GM18873 (cell line): ENCODE measurements around the gene DBN1.

Experiments
- ATAC-seq: cut with Tn5 transposase; IDR thresholded peaks from one replicate; pipeline ENCODE4 v1.9.1; 2021; ENCODE audit warnings: mild to moderate bottlenecking, moderate library complexity, moderate number of reproducible peaks; ENCODE audit not compliant: unreplicated experiment, low FRiP score

DBN1 gene

GRCh38 chr5:177475563-177476427 lies 2.4 kb upstream of the DBN1 start:
- ATAC-seq: no peak

GRCh38 chr5:177474846-177475562 lies 1.6 kb upstream of the DBN1 start:
- no peak for ATAC-seq

- no peak for ATAC-seq
Observed at GRCh38 chr5:177474002-177474476, 605 bp upstream of the DBN1 start.

DNA sequence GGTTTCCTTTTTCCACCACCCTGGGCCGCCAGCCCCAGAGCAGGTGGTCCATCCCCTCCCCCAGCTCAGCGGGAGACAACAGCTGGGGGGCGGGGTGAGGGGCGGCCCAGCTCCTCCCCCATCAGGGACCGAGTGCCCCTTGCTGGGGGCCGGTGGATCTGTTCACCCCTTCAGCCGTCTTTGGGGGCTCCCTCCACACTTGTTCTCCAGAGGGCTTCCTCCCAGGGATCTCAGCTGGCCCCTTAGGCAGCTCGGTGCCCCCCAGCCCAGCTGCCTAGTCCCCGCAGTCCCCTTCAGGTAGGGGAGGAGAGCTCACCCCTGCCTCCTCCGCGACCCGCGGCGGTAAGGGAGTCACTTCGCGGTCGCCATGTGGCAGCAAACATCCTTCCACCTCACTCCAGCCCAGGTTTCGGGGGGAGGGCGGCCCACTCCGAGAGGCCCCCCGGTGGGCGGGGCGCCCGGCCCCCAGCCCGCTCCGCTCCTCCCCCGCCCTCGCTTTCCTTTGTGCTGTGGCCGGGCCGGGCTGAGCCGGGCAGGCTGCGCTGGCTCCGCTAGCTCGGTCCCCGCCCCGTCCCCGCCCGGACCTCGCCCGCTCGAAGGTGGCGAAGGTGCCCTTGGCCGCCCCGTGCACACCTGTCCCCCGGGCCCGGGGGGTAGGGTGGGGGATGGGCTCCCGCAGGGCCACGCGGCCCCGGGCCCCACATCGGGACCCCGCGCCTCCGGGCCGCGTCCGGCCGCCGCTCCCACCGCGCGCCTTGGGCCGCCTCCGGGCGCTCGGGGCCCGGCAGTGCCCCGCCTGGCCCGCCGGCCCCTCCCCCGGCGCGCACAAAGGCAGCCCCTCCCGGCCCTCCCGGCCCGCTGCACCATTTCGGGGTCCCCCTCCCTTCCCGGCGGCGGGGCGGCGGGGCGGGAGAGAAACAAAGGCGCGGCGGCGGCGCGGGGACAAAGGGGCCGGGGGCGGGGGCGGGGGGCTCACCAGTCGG lies 683 bp downstream of the DBN1 start:
- ATAC-seq: no peak

DNA sequence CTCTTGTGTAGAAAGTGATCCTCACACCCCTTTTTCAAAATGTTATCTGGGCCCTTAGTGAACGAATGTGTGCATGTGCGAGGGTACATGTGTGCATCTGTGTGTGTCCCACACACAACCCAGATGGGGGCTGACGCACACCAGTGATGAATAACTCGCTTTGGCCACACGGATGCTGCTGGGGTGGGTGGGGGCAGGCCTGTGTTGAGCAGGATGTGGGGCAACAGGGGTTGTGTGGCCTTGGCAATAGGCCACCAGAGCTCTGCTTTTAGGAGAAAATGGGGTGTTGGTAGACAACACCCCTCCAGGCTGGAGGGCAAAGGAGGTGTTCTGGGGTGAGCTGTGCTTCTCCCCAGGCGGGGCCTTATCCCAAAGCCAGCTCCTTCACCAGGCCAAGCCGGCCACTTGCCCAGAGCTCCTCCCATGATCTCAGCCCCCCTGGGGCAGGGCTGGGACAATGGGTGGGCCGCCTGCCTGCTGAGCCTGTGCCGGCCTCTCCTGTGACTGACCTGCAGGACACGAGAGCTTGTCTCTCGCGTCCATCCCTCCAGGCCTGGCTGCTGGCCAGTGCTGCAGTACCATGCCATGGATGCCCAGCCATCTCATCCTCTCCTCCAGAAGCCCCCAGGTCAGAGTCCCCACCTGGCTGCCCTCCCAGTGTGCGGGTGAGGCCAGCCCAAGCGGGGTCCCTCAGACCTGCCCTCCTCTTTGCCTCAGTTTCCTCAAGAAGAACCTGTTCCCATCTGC lies 1.7 kb downstream of the DBN1 start:
- no peak for ATAC-seq

- no peak for ATAC-seq
Observed at GRCh38 chr5:177470759-177471536, 2.5 kb downstream of the DBN1 start.

DNA sequence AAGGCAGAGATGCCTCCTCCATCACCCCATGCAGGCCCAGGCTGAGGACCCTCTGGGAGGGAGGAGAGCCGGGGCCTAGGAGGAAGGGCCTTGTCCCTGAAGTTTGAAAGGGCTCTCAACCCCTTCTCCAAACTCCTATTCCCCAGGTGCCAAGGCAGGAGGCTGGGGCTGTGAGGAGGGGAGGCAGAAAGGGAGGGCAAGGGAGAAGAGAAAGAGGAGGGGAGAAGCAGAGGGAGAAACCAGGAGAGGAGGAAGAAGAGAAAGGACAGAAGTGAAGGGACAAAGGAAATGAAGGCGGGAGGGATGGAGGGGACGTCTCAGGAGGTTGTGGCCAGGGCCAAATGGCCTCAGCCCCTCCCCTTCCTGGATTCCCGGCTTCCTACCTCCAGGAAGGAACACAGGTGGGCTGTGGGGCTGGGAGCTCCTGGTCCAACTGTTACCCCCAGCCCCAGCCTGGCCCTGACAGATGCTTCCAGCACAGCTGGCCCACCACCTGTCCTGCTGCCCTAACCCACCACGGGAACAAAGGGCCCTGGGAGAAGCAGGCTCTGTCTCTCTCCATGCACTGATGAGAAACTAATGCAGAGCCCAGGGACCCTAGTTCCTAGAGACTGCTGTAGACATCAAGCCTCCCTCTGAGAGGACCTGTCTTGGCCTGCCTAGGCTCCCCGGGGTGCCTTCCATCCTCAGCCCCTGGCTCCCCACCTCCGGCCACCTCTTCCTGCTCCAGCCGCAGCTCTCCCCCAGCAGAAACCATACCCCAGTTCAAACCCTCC lies 3.5 kb downstream of the DBN1 start:
- ATAC-seq: no peak

DNA sequence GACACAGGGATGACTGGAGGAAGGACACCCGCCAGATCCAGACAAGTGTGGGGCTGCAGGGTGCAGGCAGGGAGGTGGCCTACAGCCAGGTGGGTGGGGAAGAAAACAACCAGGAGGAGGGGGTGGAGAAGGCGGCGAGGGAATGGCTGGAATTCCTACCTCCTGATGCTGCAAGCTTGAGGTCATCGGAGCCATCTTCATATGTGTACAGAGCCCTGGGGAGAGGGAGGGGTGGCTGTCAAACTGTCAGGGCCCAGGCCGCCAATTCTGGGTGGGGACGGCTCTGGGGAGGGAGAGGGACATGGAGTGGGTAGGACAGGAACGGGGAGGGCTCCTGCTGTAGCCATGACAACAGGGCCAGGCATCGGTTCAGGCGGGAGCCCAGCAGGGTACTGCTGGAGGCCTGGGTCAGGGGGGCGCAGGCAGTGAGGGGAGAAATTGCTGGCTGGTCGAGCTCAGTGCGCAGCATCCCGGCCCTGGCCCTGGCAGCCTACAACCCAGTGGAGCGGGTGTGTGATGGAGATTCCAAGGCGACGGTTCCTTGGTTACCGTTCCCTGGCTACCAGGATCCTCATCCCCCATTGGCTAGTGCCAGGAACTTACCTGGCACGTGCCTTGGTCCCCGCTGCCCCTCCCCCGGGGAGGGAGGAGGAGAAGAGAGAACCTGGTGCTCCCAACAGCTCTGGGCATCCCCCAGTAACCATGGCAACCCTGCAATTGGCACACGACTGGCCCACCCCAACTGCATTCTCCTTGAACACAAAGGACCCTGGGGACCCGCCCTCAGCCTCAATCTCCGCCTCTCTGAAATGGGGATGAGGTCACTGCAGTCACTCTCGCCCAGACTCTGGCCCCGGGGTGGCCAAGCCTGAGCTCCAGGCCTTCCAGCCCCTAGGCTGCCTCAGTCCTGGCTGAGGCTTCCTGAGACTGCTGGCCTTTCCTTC lies 4.5 kb downstream of the DBN1 start:
- no peak for ATAC-seq

DNA sequence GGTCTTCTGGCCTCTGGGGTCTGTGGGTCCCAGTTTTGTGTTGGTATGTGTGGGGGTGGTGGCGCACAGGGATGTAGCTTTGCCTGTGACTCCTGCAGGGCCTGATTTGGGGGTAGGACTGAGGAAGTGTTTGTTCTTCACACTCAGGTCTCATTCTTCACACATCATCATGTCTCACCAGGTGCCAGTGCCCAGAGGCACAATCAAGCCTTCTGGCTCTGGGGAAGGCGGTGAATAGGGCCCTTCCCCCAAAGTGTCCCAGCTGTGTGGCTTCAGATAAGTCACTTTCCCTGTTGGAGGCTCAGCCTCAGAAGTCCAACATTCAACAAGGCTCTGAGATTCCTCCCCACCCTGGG lies 5.1 kb downstream of the DBN1 start:
- ATAC-seq: no peak

DNA sequence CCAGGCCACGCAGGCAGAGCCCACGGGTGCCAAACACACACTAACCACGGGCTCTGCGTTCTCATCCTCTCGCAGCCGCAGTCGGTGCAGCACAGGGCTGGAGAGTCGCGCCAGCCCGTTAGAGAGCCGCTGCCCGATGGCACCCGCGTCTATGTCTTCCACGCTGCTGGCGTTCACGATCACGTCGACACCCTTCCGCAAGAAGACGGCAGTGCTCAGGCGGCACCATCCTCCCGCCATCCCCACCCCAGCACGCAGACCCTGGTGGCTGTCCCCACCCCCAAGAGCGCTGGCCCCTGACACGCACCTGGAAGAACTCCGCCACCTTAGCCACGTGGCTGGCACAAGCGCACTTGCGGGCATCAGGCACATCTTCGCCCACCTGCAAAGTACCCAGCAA lies 6.0 kb downstream of the DBN1 start:
- ATAC-seq: no peak

GRCh38 chr5:177466861-177467260 lies 6.6 kb downstream of the DBN1 start:
- no peak for ATAC-seq

GRCh38 chr5:177465044-177465443 lies 8.4 kb downstream of the DBN1 start:
- ATAC-seq: no peak

GRCh38 chr5:177462021-177462670 lies 11.3 kb downstream of the DBN1 start:
- no peak for ATAC-seq

GRCh38 chr5:177459819-177460628 lies 13.4 kb downstream of the DBN1 start:
- no peak for ATAC-seq

DNA sequence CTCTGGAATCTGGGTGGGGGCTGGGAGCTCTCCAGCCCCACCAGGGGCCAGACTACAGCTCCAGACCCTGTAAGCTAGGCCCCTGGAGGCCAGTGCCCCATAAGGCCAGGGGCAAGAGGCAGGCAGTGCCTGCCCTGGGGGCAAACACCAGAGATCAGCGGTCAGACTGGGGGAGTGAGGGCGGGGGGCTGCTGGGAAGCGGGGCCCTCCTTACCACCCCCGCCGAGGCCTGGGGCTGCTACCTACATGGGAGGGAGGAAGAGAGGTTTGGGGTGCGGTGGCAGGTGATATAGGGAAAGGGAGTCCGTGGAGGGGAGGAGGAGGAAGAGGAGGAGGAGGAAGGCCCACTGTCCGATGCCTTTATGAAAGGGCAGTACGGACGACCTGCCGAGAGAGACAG lies 14.1 kb downstream of the DBN1 start:
- ATAC-seq: no peak

DNA sequence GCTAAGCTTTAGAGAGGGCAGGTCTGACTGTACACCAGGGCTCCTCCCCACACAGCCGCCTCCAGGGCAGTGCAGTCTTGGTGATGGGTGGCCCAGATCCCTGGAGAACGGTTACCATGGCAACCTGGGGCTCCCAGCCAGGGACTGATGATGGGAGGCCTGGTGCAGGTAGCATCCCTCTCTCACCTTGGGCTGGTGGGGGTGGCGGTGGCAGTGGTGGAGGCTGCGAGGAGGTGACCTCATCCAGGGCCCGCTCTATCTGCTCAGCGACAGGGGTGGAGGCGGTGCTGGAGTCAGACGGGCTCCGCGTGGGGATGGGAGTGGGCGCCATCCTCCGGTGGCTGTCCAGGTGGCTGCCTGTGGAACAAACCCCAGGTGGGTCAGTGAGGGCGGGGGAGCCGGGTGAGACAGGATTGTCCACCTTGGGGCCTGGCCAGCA lies 14.5 kb downstream of the DBN1 start:
- ATAC-seq: no peak
